ENCODE data around the gene CMSS1. TPM values are rescaled to one million over a fixed set of nuclear protein-coding genes. Genes with fewer than 3 reads are reported as not detected.
A peak's percentile ranks its signal among the peaks of the same experiment; 100 is the strongest.

Gene CMSS1
- total RNA-seq, 6 experiments from 2014 or later, result 10.1 to 14.6 (median 11.6) TPM

DNA sequence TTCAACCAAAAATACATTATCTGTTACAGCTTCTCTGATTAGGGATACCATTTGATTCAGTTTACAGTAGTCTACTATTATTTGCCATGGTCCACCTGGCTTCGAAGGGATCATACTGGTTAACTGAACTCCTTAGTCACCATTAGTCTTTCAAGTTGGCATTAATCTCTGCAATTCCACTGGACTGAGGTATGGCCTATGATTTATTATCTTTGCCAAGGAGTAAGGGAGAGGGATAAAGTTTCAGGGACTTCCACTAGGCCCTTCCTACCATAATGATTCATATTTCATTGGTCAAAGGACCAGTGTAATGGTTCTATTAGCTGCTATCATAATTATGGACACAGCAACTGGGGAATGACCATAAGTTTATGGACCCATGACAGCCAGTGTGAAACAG is 7.3 kb upstream of the CMSS1 start:
- 100% methylated on average over 1 of the region's 1 CpG for WGBS (ENCODE audit: insufficient coverage, low coverage, low lambda C conversion rate, missing lambda C conversion rate)

GRCh38 chr3:99817047-99817436 is 620 bp upstream of the CMSS1 start:
- Histone ChIP-seq H3K9me3 (no peaks in the 10 kb centered on the region), H3K27me3 (no peaks in the 10 kb centered on the region), H3K4me3 (peak overlapping the region; percentile 59 to 79 (median 74)), H3K4me1 (peaks cover 0 to 5% (median 0%) of the 10 kb centered on the region in 4 donors), H3K27ac (peak overlapping the region; percentile 66 to 83 (median 79)), H3K36me3 (no peaks in the 10 kb centered on the region)
- intact Hi-C loops (cut with DNase I), result no loop called here
- TF ChIP-seq CTCF (IDR thresholded peaks at IDR 0.05) (no peak), POLR2A (IDR thresholded peaks at IDR 0.05) (no peak)
- DNase-seq (no peak), ATAC-seq (peak in 3 of 4 donors; percentile 9 to 20 (median 13))
- WGBS (ENCODE audit: insufficient coverage, low coverage, low lambda C conversion rate, missing lambda C conversion rate), result 1% methylated on average over 14 of the region's 15 CpGs

More for the DNA sequence above, 7.3 kb upstream of the CMSS1 start:
- Histone ChIP-seq H3K4me1 (no peaks in the 10 kb centered on the region), H3K9me3 (no peaks in the 10 kb centered on the region), H3K27ac (no peak overlapping the region), H3K36me3 (no peaks in the 10 kb centered on the region), H3K27me3 (no peaks in the 10 kb centered on the region), H3K4me3 (no peak overlapping the region)
- ATAC-seq, result no peak
- intact Hi-C loops (cut with DNase I), result no loop called here
- no peak for TF ChIP-seq POLR2A (IDR thresholded peaks at IDR 0.05)
- no peak for TF ChIP-seq CTCF (IDR thresholded peaks at IDR 0.05)
- DNase-seq, result no peak

GRCh38 chr3:99818818-99819217 is 1.2 kb downstream of the CMSS1 start:
- DNase-seq (no peak), ATAC-seq (no peak)
- no peaks in the 10 kb centered on the region for H3K36me3 ChIP-seq
- no peaks in the 10 kb centered on the region for H3K9me3 ChIP-seq
- no peak overlapping the region for H3K27ac ChIP-seq
- TF ChIP-seq POLR2A (IDR thresholded peaks at IDR 0.05) (no peak), CTCF (IDR thresholded peaks at IDR 0.05) (no peak)
- H3K4me3 ChIP-seq, result no peak overlapping the region
- WGBS (ENCODE audit: insufficient coverage, low coverage, low lambda C conversion rate, missing lambda C conversion rate), result 95% methylated on average over 2 of the region's 2 CpGs
- H3K4me1 ChIP-seq, result peaks cover 0 to 5% (median 0%) of the 10 kb centered on the region in 4 donors
- intact Hi-C loops (cut with DNase I), result no loop called here
- no peaks in the 10 kb centered on the region for H3K27me3 ChIP-seq

- no peaks in the 10 kb centered on the region for H3K9me3 ChIP-seq
- intact Hi-C loops (cut with DNase I), result no loop called here
- no peak overlapping the region for H3K4me3 ChIP-seq
- ATAC-seq (peak in 3 of 4 donors; percentile 25 to 57 (median 45)), DNase-seq (no peak)
- no peak for TF ChIP-seq POLR2A (IDR thresholded peaks at IDR 0.05)
- TF ChIP-seq CTCF (IDR thresholded peaks at IDR 0.05), result no peak
- H3K27ac ChIP-seq, result no peak overlapping the region
- no peaks in the 10 kb centered on the region for H3K36me3 ChIP-seq
- H3K27me3 ChIP-seq, result no peaks in the 10 kb centered on the region
- 59% methylated on average over 8 of the region's 14 CpGs for WGBS (ENCODE audit: insufficient coverage, low coverage, low lambda C conversion rate, missing lambda C conversion rate)
- H3K4me1 ChIP-seq, result peaks cover 0 to 13% (median 0%) of the 10 kb centered on the region in 4 donors
Measured at GRCh38 chr3:99823723-99824711, 6.4 kb downstream of the CMSS1 start.

All from right lobe of liver (tissue), 6 donors.